ENCODE data around the gene EEIG2.

- TF ChIP-seq CTCF (IDR thresholded peaks at IDR 0.05; ENCODE audit: low read depth, low read length) (no peak), POLR2A (IDR thresholded peaks at IDR 0.05; ENCODE audit: extremely low read depth, insufficient read length) (no peak), MYC (IDR thresholded peaks at IDR 0.05; ENCODE audit: low read depth, low read length) (no peak), MAX (IDR thresholded peaks at IDR 0.05; ENCODE audit: low read depth, low read length) (no peak)
Observed at GRCh38 chr1:108584428-108584856, 24.5 kb downstream of the EEIG2 start.

Measured in NB4 (cell line).